ENCODE measurements around the gene NACC2. TPM values are rescaled to one million over a fixed set of nuclear protein-coding genes. Genes with fewer than 3 reads are reported as not detected.
A peak's percentile ranks its signal among the peaks of the same experiment; 100 is the strongest.

The NACC2 gene
- total RNA-seq (10 to 100 TPM; 14.3 to 47.0 (median 29.8) TPM), polyA plus RNA-seq (1 to 10 TPM; 7.0 to 7.6 TPM)
- long read RNA-seq, donor 1, partial matches to known transcripts, result 2 of 73 reads
- long read RNA-seq, donor 1, other reads (novel, unspliced or antisense), result 71 of 73 reads
- long read RNA-seq, donor 2, full-length matches to known transcripts, result 1 of 1 reads
- long read RNA-seq, donor 2, partial matches to known transcripts, result 0 of 1 reads
- long read RNA-seq, donor 2, other reads (novel, unspliced or antisense), result 0 of 1 reads
- long read RNA-seq, donor 3, full-length matches to known transcripts, result 21 of 56 reads
- long read RNA-seq, donor 3, partial matches to known transcripts, result 5 of 56 reads
- long read RNA-seq, donor 3, other reads (novel, unspliced or antisense), result 30 of 56 reads

GRCh38 chr9:136095070-136096058, at the start of gene NACC2:
Gene NACC2 (minus strand): TSS chr9:136095289. CDS start chr9:136050521, 44,768 bp downstream.
- Histone ChIP-seq H3K27me3 (no peaks in the 10 kb centered on the region), H3K36me3 (no peaks in the 10 kb centered on the region), H3K4me3 (peak within 1 kb of the TSS; percentile 83), H3K4me1 (ENCODE audit: insufficient read depth) (peaks cover 14% of the 10 kb centered on the region), H3K9me3 (no peaks in the 10 kb centered on the region), H3K27ac (peak within 1 kb of the TSS; percentile 91 to 96)
- intact Hi-C loops (cut with DNase I), result no loop called here
- peak; percentile 70 to 82 (median 72) for DNase-seq
- WGBS, 3 donors, result 0 to 2% (median 1%) methylated on average over 38 to 142 of the region's 143 CpGs
- TF ChIP-seq CTCF (IDR thresholded peaks at IDR 0.05) (no peak), EP300 (IDR thresholded peaks at IDR 0.05) (no peak), POLR2A (IDR thresholded peaks at IDR 0.05) (no peak)

- TF ChIP-seq CTCF (IDR thresholded peaks at IDR 0.05), result no peak
- TF ChIP-seq POLR2A (IDR thresholded peaks at IDR 0.05), result no peak
- no peak for TF ChIP-seq EP300 (IDR thresholded peaks at IDR 0.05)
- Histone ChIP-seq H3K27ac (no peak overlapping the region), H3K4me3 (no peak overlapping the region), H3K36me3 (no peaks in the 10 kb centered on the region), H3K9me3 (no peaks in the 10 kb centered on the region), H3K4me1 (ENCODE audit: insufficient read depth) (no peaks in the 10 kb centered on the region), H3K27me3 (no peaks in the 10 kb centered on the region)
- intact Hi-C loops (cut with DNase I), result loop anchor here in 2 of 4 donors (5.0 to 10.0 kb wide), 2 partner anchors 138 to 240 kb away; no protein-coding TSS in a partner anchor
- DNase-seq, result no peak
- WGBS, 3 donors, result 75 to 81% (median 80%) methylated on average over 11 of the region's 11 CpGs
Observed at GRCh38 chr9:136144450-136144849, 49.4 kb upstream of the NACC2 start.

- DNase-seq, result peak in 1 of 5 donors; percentile 12
- no peak overlapping the region for H3K4me3 ChIP-seq
- no peak overlapping the region for H3K27ac ChIP-seq
- TF ChIP-seq POLR2A (IDR thresholded peaks at IDR 0.05), result no peak
- TF ChIP-seq EP300 (IDR thresholded peaks at IDR 0.05), result no peak
- TF ChIP-seq CTCF (IDR thresholded peaks at IDR 0.05), result no peak
- no peaks in the 10 kb centered on the region for H3K4me1 ChIP-seq (ENCODE audit: insufficient read depth)
- H3K27me3 ChIP-seq, result no peaks in the 10 kb centered on the region
- WGBS, 3 donors, result 31 to 41% (median 39%) methylated on average over 14 to 16 of the region's 16 CpGs
- H3K36me3 ChIP-seq, result no peaks in the 10 kb centered on the region
- intact Hi-C loops (cut with DNase I), result loop anchor here in 2 of 4 donors (5.0 to 10.0 kb wide), 2 partner anchors 139 to 241 kb away; no protein-coding TSS in a partner anchor
- H3K9me3 ChIP-seq, result no peaks in the 10 kb centered on the region
Observed at GRCh38 chr9:136143215-136144001, 48.3 kb upstream of the NACC2 start.

Data from ovary (tissue), 10 donors.